Ovary (tissue), 9 donors: ENCODE measurements around the gene NXF1. TPM values are rescaled to one million over a fixed set of nuclear protein-coding genes. Genes with fewer than 3 reads are reported as not detected.
A peak's percentile ranks its signal among the peaks of the same experiment; 100 is the strongest.

Experiments used
- DNase-seq, 5 donors: peaks; one replicate each; pipeline ENCODE4 v3.0.0-alpha.2; 2019 to 2020
- H3K27ac ChIP-seq, 2 donors: fragments of 200-600 bp; one replicate each; pipeline versions ENCODE4 v1.5.1 to v1.8.0; 2019 to 2022
- H3K27me3 ChIP-seq: fragments of 200-600 bp; one replicate; pipeline ENCODE4 v1.8.0; 2022
- H3K36me3 ChIP-seq: fragments of 200-600 bp; sonication (generic); one replicate; pipeline ENCODE4 v1.5.1; 2019
- H3K4me1 ChIP-seq: one replicate; pipeline ENCODE4 v1.8.1; 2013; ENCODE audit warnings: mild to moderate bottlenecking, moderate library complexity; ENCODE audit not compliant: insufficient read depth
- H3K4me3 ChIP-seq: fragments of 200-600 bp; sonication (generic); one replicate; pipeline ENCODE4 v1.5.1; 2017
- H3K9me3 ChIP-seq, 2 donors: fragments of 200-600 bp in 1 of 2; sonication (generic) in 1 of 2; one replicate each; pipeline versions ENCODE4 v1.5.1 to v1.8.1; 2013 to 2019; ENCODE audit warnings: mild to moderate bottlenecking in 1 of 2, moderate library complexity in 1 of 2
- EP300 ChIP-seq: sonication (generic); formaldehyde crosslinking; IDR thresholded peaks from one replicate; pipeline ENCODE4 v1.6.1; 2017; ENCODE audit warnings: antibody characterized with exemption
- POLR2A ChIP-seq: fragments of 450-650 bp; IDR thresholded peaks from one replicate; pipeline ENCODE4 v1.6.1; 2017; ENCODE audit warnings: antibody characterized with exemption, mild to moderate bottlenecking, moderate library complexity
- WGBS, 3 donors: extraction: QIAGEN DNeasy Blood & Tissue Kit in 1 of 3; methylation state at CpG; one replicate each; pipeline versions ENCODE4 v1.1.5 to v1.1.7; 2013 to 2017; 5-methylcytosine and 5-hydroxymethylcytosine counted together
- intact Hi-C, 4 donors: fragments of 100-400 bp; cut with DNase I; formaldehyde crosslinking; loops; one replicate each; pipeline versions ENCODE4 v1.11.0 to v1.15.1; 2022 to 2023
- polyA plus RNA-seq, 2 donors: library from polyadenylated mRNA; stranded (reverse); fragments of 200-250 nt in 1 of 2; fragments of 350-450 nt in 1 of 2; fragmentation: Illumina TruSeq in 1 of 2; extraction: RNeasy Lipid Tissue Mini Kit (QIAGEN cat#74804) in 1 of 2; gene quantifications; one replicate each; pipeline ENCODE4 v1.2.3, GENCODE V29; 2013 to 2014
- total RNA-seq, 7 donors: library from RNA; depleted of rRNA in 2 of 7; stranded (reverse); fragments of >200 nt in 2 of 7; fragmentation: NEBNext Ultra II Directional in 3 of 7; extraction: Animal tissue kit (Norgen Biotek cat#: 25700) in 3 of 7; gene quantifications; one replicate each; pipeline versions ENCODE4 v1.1.0 to v1.2.4, GENCODE V29; 2016 to 2023
- TF ChIP-seq, protein P1 (sequence below), 3 donors: fragments of 450-650 bp in 2 of 3; fragments of 200-600 bp in 1 of 3; IDR thresholded peaks; one replicate each; pipeline versions ENCODE4 v1.5.1 to v1.8.0; 2016 to 2022; ENCODE audit warnings: antibody characterized with exemption in 3 of 3, mild to moderate bottlenecking in 1 of 3
- donor health status: DM: no; HTN: no; CAD: no; lungs with moderate emphysema.
- donor health status: DM: no; HTN: no; CAD: no.
- donor health status: Bipolar disorder and iron deficiency.
- donor health status: DM: yes; HTN: yes; CAD: no.
- donor health status: DM: no; HTN: no; CAD: no.
- donor health status: DM: yes; HTN: yes; CAD: no.

The NXF1 gene
- total and polyA plus RNA-seq, 9 donors: 48.8 to 125 (median 80.1) TPM

DNA sequence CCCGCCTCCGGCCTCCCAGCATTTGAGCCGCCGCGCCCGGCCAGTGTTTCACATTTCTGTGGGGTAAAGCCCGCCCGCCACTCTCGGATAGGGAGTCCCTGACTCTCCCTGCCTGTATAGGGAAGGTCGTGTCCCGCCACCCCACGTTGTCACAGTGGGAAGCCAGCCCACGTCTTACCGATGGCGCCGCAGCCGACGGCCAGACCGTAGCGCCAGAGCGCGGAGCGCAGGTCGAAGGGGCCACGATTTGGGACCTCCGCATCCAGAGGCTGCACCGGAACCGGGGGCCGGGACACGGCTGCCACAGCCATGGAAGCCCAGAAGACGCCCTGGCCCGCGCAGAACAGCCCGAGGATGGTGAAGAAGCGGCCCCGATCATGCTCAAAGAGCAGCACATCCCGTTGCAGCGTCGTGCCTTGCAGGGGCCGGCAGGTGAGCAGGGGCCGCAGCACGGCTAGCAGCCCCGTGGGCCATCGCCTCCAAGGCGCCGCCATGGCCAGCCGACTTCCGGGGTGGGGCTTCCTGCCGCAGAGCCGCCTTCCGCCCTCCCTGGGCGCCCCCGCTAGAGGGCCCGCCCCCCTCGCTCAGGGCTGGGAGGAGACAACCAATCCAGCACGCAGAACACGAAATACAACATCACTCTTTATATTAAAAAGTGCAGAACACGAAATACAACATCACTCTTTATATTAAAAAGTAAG, 13.6 kb downstream of the NXF1 start, which contains the start of gene TMEM223:
TSS of gene TMEM223 (minus strand) at position 506 of the 701 bp plus-strand sequence. CDS start at position 494, 12 bp downstream.
- no peaks in the 10 kb centered on the region for H3K4me1 ChIP-seq
- intact Hi-C loops: loop anchor here in 1 of 4 donors (2.0 kb wide), 1 partner anchor 69 kb away; no protein-coding TSS in a partner anchor
- TF ChIP-seq, protein P1, sequence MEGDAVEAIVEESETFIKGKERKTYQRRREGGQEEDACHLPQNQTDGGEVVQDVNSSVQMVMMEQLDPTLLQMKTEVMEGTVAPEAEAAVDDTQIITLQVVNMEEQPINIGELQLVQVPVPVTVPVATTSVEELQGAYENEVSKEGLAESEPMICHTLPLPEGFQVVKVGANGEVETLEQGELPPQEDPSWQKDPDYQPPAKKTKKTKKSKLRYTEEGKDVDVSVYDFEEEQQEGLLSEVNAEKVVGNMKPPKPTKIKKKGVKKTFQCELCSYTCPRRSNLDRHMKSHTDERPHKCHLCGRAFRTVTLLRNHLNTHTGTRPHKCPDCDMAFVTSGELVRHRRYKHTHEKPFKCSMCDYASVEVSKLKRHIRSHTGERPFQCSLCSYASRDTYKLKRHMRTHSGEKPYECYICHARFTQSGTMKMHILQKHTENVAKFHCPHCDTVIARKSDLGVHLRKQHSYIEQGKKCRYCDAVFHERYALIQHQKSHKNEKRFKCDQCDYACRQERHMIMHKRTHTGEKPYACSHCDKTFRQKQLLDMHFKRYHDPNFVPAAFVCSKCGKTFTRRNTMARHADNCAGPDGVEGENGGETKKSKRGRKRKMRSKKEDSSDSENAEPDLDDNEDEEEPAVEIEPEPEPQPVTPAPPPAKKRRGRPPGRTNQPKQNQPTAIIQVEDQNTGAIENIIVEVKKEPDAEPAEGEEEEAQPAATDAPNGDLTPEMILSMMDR (IDR thresholded peaks at IDR 0.05): peak in 1 of 3 donors; percentile 17
- TF ChIP-seq POLR2A: no peak
- TF ChIP-seq EP300: no peak
- no peaks in the 10 kb centered on the region for H3K27me3 ChIP-seq
- WGBS, 3 donors: 0 to 1% (median 0%) methylated on average over 51 to 58 of the region's 58 CpGs
- H3K9me3 ChIP-seq: no peaks in the 10 kb centered on the region
- peak within 1 kb of the TSS; percentile 83 for H3K4me3 ChIP-seq
- H3K27ac ChIP-seq: peak within 1 kb of the TSS in 1 of 2 donors; percentile 47
- DNase-seq: peak; percentile 80 to 91 (median 86)
- H3K36me3 ChIP-seq: no peaks in the 10 kb centered on the region

GRCh38 chr11:62789576-62789975, 15.7 kb downstream of the NXF1 start:
- intact Hi-C loops: loop anchor here in 2 of 4 donors (5.0 kb wide), 2 partner anchors 43 to 73 kb away; partner anchors contain the start of genes STX5 (in 1 of the 2) and TEX54 (in 1 of the 2)
- H3K4me1 ChIP-seq: no peaks in the 10 kb centered on the region
- TF ChIP-seq POLR2A (no peak), EP300 (no peak)
- TF ChIP-seq, protein P1 (IDR thresholded peaks at IDR 0.05): no peak

DNA sequence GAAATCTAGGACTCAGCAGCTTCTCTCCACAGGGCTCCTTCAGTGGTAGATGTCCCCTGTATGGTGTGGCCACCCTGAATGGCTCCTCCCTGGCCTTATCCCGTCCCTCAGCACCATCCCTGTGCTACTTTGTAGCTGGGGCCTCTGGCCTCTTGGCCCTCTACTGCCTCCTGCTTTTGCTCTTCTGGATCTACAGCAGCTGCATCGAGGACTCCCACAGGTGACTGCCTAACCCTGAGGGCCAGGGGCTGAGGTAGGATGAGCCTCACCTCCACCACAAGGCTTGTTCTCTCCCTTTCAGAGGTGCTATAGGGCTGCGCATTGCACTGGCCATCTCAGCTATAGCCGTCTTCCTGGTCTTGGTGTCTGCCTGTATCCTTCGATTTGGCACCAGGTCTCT, 16.2 kb downstream of the NXF1 start:
- no peaks in the 10 kb centered on the region for H3K4me1 ChIP-seq
- H3K27me3 ChIP-seq: no peaks in the 10 kb centered on the region
- 58 to 63% (median 62%) methylated on average over 5 of the region's 5 CpGs for WGBS, 3 donors
- H3K36me3 ChIP-seq: no peaks in the 10 kb centered on the region
- no peak overlapping the region for H3K4me3 ChIP-seq
- DNase-seq: no peak
- H3K9me3 ChIP-seq: no peaks in the 10 kb centered on the region
- intact Hi-C loops: loop anchor here in 2 of 4 donors (5.0 kb wide), 2 partner anchors 43 to 73 kb away; partner anchors contain the start of genes STX5 (in 1 of the 2) and TEX54 (in 1 of the 2)
- no peak overlapping the region for H3K27ac ChIP-seq
- TF ChIP-seq POLR2A (no peak), EP300 (no peak)
- TF ChIP-seq, protein P1 (IDR thresholded peaks at IDR 0.05): no peak

More at GRCh38 chr11:62789576-62789975, 15.7 kb downstream of the NXF1 start:
- WGBS, 3 donors: 34 to 48% (median 36%) methylated on average over 3 of the region's 3 CpGs
- Histone ChIP-seq H3K36me3 (no peaks in the 10 kb centered on the region), H3K9me3 (no peaks in the 10 kb centered on the region), H3K27me3 (no peaks in the 10 kb centered on the region), H3K27ac (no peak overlapping the region), H3K4me3 (no peak overlapping the region)
- DNase-seq: no peak

- TF ChIP-seq EP300 (no peak), POLR2A (peak; percentile 91)
- TF ChIP-seq, protein P1 (IDR thresholded peaks at IDR 0.05): peak; percentile 13 to 57 (median 57)
- H3K27ac ChIP-seq: peak within 1 kb of the TSS; percentile 89 to 94
- intact Hi-C loops: loop anchor here (2.0 to 5.0 kb wide), 4 partner anchors 45 to 76 kb away; partner anchors contain the start of genes STX5 (in 2 of the 4) and TEX54 (in 2 of the 4)
- H3K4me1 ChIP-seq: no peaks in the 10 kb centered on the region
- peak; percentile 96 to 99 (median 98) for DNase-seq
- no peaks in the 10 kb centered on the region for H3K36me3 ChIP-seq
- H3K4me3 ChIP-seq: peak within 1 kb of the TSS; percentile 58
- WGBS, 3 donors: 0 to 1% (median 0%) methylated on average over 46 to 88 of the region's 88 CpGs
- no peaks in the 10 kb centered on the region for H3K27me3 ChIP-seq
- no peaks in the 10 kb centered on the region for H3K9me3 ChIP-seq
Measured at GRCh38 chr11:62787005-62787759, 18.1 kb downstream of the NXF1 start, which contains the start of gene TMEM179B. TMEM179B (plus strand) TSS chr11:62787402; CDS start chr11:62787432, 30 bp downstream.
